GM12878 (cell line): Measurements from ENCODE around the gene MAB21L3.

Source experiments
- EZH2 ChIP-seq: IDR thresholded peaks from 2 replicates; pipeline ENCODE4 v1.6.1; 2012; ENCODE audit warnings: low read depth, mild to moderate bottlenecking, control low read depth, inconsistent platforms, low read length, borderline replicate concordance; ENCODE audit not compliant: control insufficient read depth
- POLR2A ChIP-seq: IDR thresholded peaks from 2 replicates; pipeline ENCODE4 v1.6.1; 2011; ENCODE audit warnings: low read depth, mild to moderate bottlenecking, low read length
- RAD21 ChIP-seq: IDR thresholded peaks from 2 replicates; pipeline ENCODE4 v1.6.1; 2011; ENCODE audit warnings: mild to moderate bottlenecking, low read depth, low read length, moderate library complexity; ENCODE audit not compliant: insufficient read depth
- SMAD5 ChIP-seq: IDR thresholded peaks from 2 replicates; pipeline ENCODE4 v1.6.1; 2016; ENCODE audit warnings: antibody characterized with exemption, low read depth
- SRF ChIP-seq, 2 experiments: IDR thresholded peaks; 2 replicates each; pipeline ENCODE4 v1.6.1; 2011; ENCODE audit warnings: low read depth in 2 of 2, low read length in 2 of 2, mild to moderate bottlenecking in 1 of 2, moderate library complexity in 1 of 2
- TCF12 ChIP-seq: IDR thresholded peaks from 2 replicates; pipeline ENCODE4 v1.6.1; 2011; ENCODE audit warnings: low read depth, mild to moderate bottlenecking, low read length
- TF ChIP-seq, protein P1 (sequence below): IDR thresholded peaks from 2 replicates; pipeline ENCODE4 v1.6.1; 2012; ENCODE audit warnings: mild to moderate bottlenecking, low read depth, low read length
- TF ChIP-seq, protein P2 (sequence below): fragments of 450-650 bp; IDR thresholded peaks from 2 replicates; pipeline ENCODE4 v1.6.1; 2017; ENCODE audit warnings: low read depth, mild to moderate bottlenecking, moderate library complexity
- TF ChIP-seq, protein P3 (sequence below), 3 experiments: IDR thresholded peaks in 2 of 3; conservative IDR thresholded peaks in 1 of 3; 2 replicates each; pipeline ENCODE4 v1.5.1; 2011; ENCODE audit warnings: low read depth in 3 of 3, low read length in 3 of 3, mild to moderate bottlenecking in 3 of 3, control low read depth in 2 of 3, moderate library complexity in 2 of 3, inconsistent platforms in 1 of 3, mixed read lengths in 1 of 3; ENCODE audit not compliant: control insufficient read depth in 2 of 3, insufficient read depth in 1 of 3; ENCODE audit errors: extremely low read depth in 1 of 3
- TF ChIP-seq, protein P4 (sequence below): IDR thresholded peaks from 2 replicates; pipeline ENCODE4 v1.6.1; 2012; ENCODE audit warnings: low read depth, low read length, improper control_type of control experiment
- TF ChIP-seq, protein P5 (sequence below): IDR thresholded peaks from 2 replicates; pipeline ENCODE4 v1.6.1; 2012; ENCODE audit warnings: low read depth, low read length, improper control_type of control experiment

DNA sequence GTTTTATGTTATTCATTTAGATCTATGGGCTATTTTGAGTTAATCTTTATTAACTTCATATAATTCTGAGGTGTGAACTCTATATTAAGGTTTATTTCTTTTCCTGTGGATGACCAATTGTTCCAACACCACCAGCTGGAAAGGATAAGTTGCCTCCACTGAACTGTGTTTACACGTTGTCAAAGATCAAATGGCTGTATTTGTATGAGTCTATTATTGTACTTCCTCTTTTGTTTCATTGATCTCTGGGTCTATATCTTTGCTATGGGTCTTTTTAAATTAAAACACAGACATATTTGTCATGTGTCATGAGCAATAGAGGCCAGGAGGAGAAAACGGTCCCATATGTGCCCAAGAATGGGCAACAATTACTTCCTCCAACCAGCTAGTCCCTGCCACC, 5.2 kb upstream of the MAB21L3 start:
- no peak for TF ChIP-seq RAD21
- TF ChIP-seq, protein P1, sequence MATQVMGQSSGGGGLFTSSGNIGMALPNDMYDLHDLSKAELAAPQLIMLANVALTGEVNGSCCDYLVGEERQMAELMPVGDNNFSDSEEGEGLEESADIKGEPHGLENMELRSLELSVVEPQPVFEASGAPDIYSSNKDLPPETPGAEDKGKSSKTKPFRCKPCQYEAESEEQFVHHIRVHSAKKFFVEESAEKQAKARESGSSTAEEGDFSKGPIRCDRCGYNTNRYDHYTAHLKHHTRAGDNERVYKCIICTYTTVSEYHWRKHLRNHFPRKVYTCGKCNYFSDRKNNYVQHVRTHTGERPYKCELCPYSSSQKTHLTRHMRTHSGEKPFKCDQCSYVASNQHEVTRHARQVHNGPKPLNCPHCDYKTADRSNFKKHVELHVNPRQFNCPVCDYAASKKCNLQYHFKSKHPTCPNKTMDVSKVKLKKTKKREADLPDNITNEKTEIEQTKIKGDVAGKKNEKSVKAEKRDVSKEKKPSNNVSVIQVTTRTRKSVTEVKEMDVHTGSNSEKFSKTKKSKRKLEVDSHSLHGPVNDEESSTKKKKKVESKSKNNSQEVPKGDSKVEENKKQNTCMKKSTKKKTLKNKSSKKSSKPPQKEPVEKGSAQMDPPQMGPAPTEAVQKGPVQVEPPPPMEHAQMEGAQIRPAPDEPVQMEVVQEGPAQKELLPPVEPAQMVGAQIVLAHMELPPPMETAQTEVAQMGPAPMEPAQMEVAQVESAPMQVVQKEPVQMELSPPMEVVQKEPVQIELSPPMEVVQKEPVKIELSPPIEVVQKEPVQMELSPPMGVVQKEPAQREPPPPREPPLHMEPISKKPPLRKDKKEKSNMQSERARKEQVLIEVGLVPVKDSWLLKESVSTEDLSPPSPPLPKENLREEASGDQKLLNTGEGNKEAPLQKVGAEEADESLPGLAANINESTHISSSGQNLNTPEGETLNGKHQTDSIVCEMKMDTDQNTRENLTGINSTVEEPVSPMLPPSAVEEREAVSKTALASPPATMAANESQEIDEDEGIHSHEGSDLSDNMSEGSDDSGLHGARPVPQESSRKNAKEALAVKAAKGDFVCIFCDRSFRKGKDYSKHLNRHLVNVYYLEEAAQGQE: no peak
- no peak for TF ChIP-seq SRF (IDR thresholded peaks at IDR 0.05; ENCODE audit: low read depth in 2 of 2, low read length in 2 of 2)
- TF ChIP-seq, protein P2, sequence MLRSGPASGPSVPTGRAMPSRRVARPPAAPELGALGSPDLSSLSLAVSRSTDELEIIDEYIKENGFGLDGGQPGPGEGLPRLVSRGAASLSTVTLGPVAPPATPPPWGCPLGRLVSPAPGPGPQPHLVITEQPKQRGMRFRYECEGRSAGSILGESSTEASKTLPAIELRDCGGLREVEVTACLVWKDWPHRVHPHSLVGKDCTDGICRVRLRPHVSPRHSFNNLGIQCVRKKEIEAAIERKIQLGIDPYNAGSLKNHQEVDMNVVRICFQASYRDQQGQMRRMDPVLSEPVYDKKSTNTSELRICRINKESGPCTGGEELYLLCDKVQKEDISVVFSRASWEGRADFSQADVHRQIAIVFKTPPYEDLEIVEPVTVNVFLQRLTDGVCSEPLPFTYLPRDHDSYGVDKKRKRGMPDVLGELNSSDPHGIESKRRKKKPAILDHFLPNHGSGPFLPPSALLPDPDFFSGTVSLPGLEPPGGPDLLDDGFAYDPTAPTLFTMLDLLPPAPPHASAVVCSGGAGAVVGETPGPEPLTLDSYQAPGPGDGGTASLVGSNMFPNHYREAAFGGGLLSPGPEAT: no peak
- TF ChIP-seq, protein P3, sequence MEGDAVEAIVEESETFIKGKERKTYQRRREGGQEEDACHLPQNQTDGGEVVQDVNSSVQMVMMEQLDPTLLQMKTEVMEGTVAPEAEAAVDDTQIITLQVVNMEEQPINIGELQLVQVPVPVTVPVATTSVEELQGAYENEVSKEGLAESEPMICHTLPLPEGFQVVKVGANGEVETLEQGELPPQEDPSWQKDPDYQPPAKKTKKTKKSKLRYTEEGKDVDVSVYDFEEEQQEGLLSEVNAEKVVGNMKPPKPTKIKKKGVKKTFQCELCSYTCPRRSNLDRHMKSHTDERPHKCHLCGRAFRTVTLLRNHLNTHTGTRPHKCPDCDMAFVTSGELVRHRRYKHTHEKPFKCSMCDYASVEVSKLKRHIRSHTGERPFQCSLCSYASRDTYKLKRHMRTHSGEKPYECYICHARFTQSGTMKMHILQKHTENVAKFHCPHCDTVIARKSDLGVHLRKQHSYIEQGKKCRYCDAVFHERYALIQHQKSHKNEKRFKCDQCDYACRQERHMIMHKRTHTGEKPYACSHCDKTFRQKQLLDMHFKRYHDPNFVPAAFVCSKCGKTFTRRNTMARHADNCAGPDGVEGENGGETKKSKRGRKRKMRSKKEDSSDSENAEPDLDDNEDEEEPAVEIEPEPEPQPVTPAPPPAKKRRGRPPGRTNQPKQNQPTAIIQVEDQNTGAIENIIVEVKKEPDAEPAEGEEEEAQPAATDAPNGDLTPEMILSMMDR (IDR thresholded peaks at IDR 0.05 in 2 of 3, conservative IDR thresholded peaks at IDR 0.05 in 1 of 3; ENCODE audit: control insufficient read depth in 2 of 3, extremely low read depth in 1 of 3, insufficient read depth in 1 of 3, low read depth in 3 of 3, low read length in 3 of 3): no peak
- TF ChIP-seq, protein P4, sequence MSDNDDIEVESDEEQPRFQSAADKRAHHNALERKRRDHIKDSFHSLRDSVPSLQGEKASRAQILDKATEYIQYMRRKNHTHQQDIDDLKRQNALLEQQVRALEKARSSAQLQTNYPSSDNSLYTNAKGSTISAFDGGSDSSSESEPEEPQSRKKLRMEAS: no peak
- no peak for TF ChIP-seq SMAD5
- TF ChIP-seq EZH2: no peak
- TF ChIP-seq TCF12: no peak
- no peak for TF ChIP-seq POLR2A
- TF ChIP-seq, protein P5, sequence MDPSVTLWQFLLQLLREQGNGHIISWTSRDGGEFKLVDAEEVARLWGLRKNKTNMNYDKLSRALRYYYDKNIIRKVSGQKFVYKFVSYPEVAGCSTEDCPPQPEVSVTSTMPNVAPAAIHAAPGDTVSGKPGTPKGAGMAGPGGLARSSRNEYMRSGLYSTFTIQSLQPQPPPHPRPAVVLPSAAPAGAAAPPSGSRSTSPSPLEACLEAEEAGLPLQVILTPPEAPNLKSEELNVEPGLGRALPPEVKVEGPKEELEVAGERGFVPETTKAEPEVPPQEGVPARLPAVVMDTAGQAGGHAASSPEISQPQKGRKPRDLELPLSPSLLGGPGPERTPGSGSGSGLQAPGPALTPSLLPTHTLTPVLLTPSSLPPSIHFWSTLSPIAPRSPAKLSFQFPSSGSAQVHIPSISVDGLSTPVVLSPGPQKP: no peak
